Psoas muscle (tissue), 8 donors: ENCODE results near the gene DENND1A. TPM values are rescaled to one million over a fixed set of nuclear protein-coding genes. Genes with fewer than 3 reads are reported as not detected.

Experiments
- ATAC-seq, 4 donors: fragments of 200-7000 bp; cut with Tn5 transposase; one replicate each; pipeline ENCODE4 v1.9.1; 2020; ENCODE audit warnings: moderate library complexity in 3 of 4, mild to moderate bottlenecking in 2 of 4
- DNase-seq, 2 donors: peaks; one replicate each; pipeline ENCODE4 v3.0.0-alpha.2; 2020
- H3K27ac ChIP-seq: fragments of 200-600 bp; one replicate; pipeline ENCODE4 v1.8.0; 2022
- H3K27me3 ChIP-seq, 3 donors: fragments of 200-600 bp in 1 of 3; one replicate each; pipeline versions ENCODE4 v1.6.1 to v1.8.0; 2013 to 2022; ENCODE audit warnings: low read length in 2 of 3, mild to moderate bottlenecking in 2 of 3, moderate library complexity in 1 of 3; ENCODE audit not compliant: insufficient read depth in 3 of 3
- H3K36me3 ChIP-seq, 2 donors: fragments of 200-600 bp in 1 of 2; one replicate each; pipeline versions ENCODE4 v1.6.1 to v1.8.0; 2013 to 2022; ENCODE audit warnings: low read depth in 1 of 2, mild to moderate bottlenecking in 1 of 2, moderate library complexity in 1 of 2; ENCODE audit not compliant: insufficient read depth in 1 of 2
- H3K4me1 ChIP-seq: fragments of 200-600 bp; one replicate; pipeline ENCODE4 v1.8.0; 2022
- H3K4me3 ChIP-seq: fragments of 200-600 bp; one replicate; pipeline ENCODE4 v1.8.0; 2022; ENCODE audit warnings: mild to moderate bottlenecking
- H3K9me3 ChIP-seq: fragments of 200-600 bp; one replicate; pipeline ENCODE4 v1.8.0; 2022
- WGBS, 3 donors: extraction: QIAGEN DNeasy Blood & Tissue Kit; methylation state at CpG; one replicate each; pipeline versions ENCODE4 v1.1.6 to v1.1.7; 2013; 5-methylcytosine and 5-hydroxymethylcytosine counted together
- intact Hi-C, 2 donors: fragments of 100-400 bp; cut with DNase I; formaldehyde crosslinking; loops; one replicate each; pipeline versions ENCODE4 v1.11.0 to v1.14.2; 2022
- polyA plus RNA-seq, 3 donors: library from polyadenylated mRNA; stranded (reverse); fragments of 200-250 nt; gene quantifications; one replicate each; pipeline ENCODE4 v1.2.3, GENCODE V29; 2013
- total RNA-seq, 4 donors: library from RNA; stranded (reverse); fragmentation: NEBNext Ultra II Directional in 2 of 4; extraction: Animal tissue kit (Norgen Biotek cat#: 25700) in 2 of 4; gene quantifications; one replicate each; pipeline versions ENCODE4 v1.2.1 to v1.2.4, GENCODE V29; 2021 to 2023
- TF ChIP-seq, protein P1 (sequence below): fragments of 200-600 bp; IDR thresholded peaks from one replicate; pipeline ENCODE4 v1.8.0; 2022; ENCODE audit warnings: antibody characterized with exemption
- donor health status: healthy with polysubstance abuse.
- donor health status: DM: no; HTN: no; CAD: no; lungs with moderate emphysema.
- donor health status: Bipolar disorder and iron deficiency.
- donor health status: healthy.
- donor health status: DM: yes; HTN: yes; CAD: no.
- donor health status: DM: no; HTN: no; CAD: no.
- donor health status: DM: no; HTN: no; CAD: no.
- donor health status: DM: yes; HTN: yes; CAD: no.

DENND1A gene
- total and polyA plus RNA-seq, 7 donors: 6.1 to 17.3 (median 13.9) TPM

DNA sequence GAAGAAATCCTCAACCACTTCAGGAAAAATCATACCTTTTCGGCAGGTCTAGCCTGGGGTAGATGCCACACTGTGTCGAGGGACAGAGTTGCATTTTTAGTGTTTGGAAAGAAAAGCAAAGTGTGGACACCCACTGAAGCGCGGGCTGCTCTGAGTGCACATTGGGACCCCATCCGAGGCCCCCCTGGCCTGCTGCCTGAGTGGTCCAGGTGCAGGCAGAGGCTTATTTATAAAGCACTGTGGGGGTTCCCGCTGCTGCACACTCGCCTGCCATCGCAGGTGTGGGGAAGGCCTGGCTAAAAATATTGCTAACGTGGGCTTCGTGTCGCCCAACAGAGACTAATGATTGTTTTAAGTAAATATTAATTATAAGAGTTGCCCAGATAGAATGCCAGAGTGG lies 454.5 kb downstream of the DENND1A start:
- Histone ChIP-seq H3K9me3 (no peaks in the 10 kb centered on the region), H3K36me3 (no peaks in the 10 kb centered on the region), H3K4me1 (no peaks in the 10 kb centered on the region), H3K27me3 (no peaks in the 10 kb centered on the region), H3K4me3 (no peak overlapping the region), H3K27ac (no peak overlapping the region)
- TF ChIP-seq, protein P1, sequence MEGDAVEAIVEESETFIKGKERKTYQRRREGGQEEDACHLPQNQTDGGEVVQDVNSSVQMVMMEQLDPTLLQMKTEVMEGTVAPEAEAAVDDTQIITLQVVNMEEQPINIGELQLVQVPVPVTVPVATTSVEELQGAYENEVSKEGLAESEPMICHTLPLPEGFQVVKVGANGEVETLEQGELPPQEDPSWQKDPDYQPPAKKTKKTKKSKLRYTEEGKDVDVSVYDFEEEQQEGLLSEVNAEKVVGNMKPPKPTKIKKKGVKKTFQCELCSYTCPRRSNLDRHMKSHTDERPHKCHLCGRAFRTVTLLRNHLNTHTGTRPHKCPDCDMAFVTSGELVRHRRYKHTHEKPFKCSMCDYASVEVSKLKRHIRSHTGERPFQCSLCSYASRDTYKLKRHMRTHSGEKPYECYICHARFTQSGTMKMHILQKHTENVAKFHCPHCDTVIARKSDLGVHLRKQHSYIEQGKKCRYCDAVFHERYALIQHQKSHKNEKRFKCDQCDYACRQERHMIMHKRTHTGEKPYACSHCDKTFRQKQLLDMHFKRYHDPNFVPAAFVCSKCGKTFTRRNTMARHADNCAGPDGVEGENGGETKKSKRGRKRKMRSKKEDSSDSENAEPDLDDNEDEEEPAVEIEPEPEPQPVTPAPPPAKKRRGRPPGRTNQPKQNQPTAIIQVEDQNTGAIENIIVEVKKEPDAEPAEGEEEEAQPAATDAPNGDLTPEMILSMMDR: no peak
- intact Hi-C loops: no loop called here
- ATAC-seq: no peak
- no peak for DNase-seq
- 94 to 95% (median 95%) methylated on average over 11 of the region's 11 CpGs for WGBS, 3 donors

DNA sequence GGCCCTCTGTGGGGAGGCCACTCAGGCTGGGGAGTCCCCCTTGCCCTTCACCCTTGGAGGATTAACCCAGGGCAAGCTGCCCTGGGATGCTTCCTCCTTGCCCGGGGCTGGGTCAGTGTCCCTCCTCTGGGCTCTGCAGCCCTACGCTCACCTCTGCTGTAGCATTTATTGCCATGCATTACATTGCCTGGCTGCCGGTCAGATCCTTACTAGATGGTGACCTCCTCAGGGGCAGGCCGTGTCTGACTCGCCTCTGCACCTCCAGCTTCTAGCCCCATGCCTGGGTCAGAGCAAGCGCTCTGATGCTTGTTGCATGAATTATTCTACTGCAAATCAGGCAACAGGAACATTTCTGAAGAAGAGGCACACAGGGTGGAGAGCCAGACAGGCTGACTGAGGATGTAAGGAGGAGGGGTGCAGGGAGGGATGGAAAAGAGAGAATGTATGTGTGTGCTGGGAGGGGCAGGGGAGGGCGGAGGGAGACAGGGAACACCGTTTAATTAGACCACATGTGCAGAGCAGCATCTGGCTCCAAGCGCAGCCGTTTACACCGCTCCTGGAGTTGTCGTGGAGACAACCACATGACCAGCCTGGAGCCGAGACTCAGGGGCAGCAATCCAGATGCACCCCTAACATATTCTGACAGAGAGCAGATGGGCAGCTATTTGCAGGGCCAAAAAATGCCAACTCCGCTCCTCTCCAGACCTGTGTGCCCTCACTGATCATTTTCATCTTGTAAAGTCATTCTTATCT lies 456.9 kb downstream of the DENND1A start:
- Histone ChIP-seq H3K9me3 (no peaks in the 10 kb centered on the region), H3K27me3 (no peaks in the 10 kb centered on the region), H3K4me1 (no peaks in the 10 kb centered on the region), H3K27ac (no peak overlapping the region), H3K36me3 (no peaks in the 10 kb centered on the region), H3K4me3 (no peak overlapping the region)
- DNase-seq: no peak
- TF ChIP-seq, protein P1: no peak
- intact Hi-C loops: no loop called here
- ATAC-seq: no peak
- 82 to 87% (median 85%) methylated on average over 14 of the region's 14 CpGs for WGBS, 3 donors

DNA sequence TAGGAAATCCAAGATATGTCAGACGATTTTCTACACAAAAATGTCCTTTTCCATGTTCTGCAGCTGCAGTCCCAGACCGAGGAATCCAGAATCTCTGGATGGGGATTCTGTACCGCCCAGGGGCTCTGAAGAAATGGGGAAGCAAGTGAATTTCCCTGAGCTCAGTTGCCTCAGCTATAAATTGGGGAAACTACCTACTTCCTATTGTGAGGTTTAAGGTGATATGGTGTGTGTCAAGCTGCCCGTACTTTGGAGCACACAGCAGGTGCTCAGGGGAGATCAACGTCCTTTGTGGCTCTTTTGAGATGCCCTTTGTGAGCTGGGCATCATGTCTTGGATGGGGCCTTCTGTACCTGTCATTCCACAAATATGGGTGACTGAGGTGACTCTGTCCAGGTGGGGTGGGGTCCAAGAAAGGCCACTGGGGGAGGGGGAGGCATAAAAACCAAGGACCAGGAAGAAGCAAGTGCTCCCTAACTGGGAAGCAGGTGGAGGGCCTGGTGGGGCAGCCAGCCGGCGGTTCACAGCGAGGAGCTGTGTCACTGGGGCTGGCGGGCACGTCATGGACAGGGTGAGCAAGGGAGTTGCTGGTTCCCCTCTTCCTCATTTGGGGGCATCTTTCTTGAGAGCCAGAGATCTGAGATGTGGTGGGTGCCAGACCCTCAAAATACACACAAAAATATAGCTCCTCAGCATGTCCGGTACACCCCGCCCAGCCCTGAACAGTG lies 457.9 kb downstream of the DENND1A start:
- intact Hi-C loops: no loop called here
- no peak overlapping the region for H3K4me3 ChIP-seq
- no peak overlapping the region for H3K27ac ChIP-seq
- H3K27me3 ChIP-seq: no peaks in the 10 kb centered on the region
- no peaks in the 10 kb centered on the region for H3K9me3 ChIP-seq
- no peak for ATAC-seq
- no peaks in the 10 kb centered on the region for H3K4me1 ChIP-seq
- WGBS, 3 donors: 92 to 95% (median 93%) methylated on average over 11 to 12 of the region's 12 CpGs
- no peak for DNase-seq
- H3K36me3 ChIP-seq: no peaks in the 10 kb centered on the region
- TF ChIP-seq, protein P1: no peak

- TF ChIP-seq, protein P1: no peak
- H3K36me3 ChIP-seq: no peaks in the 10 kb centered on the region
- WGBS, 3 donors: 95 to 96% (median 96%) methylated on average over 21 of the region's 21 CpGs
- H3K4me3 ChIP-seq: no peak overlapping the region
- no peaks in the 10 kb centered on the region for H3K27me3 ChIP-seq
- H3K4me1 ChIP-seq: no peaks in the 10 kb centered on the region
- H3K27ac ChIP-seq: no peak overlapping the region
- H3K9me3 ChIP-seq: no peaks in the 10 kb centered on the region
- ATAC-seq (no peak), DNase-seq (no peak)
- intact Hi-C loops: no loop called here
These were observed 458.7 kb downstream of the DENND1A start for GRCh38 chr9:123470991-123471770.
